Stimulated activated CD8-positive, alpha-beta memory T cell treated with anti-CD3 and anti-CD28 coated beads, Interleukin-2, amount 100 ng/mL, for 1 hour (primary cell): ENCODE data around the gene SPATA31A1.
"Not testable (repeated sequence)": the region's sequence is repeated elsewhere in the genome, so short reads cannot be mapped to it uniquely, and the experiment has no call there.

Experiments
- DNase-seq, 2 donors: peaks; one replicate each; pipeline ENCODE4 v3.0.0-alpha.2; 2020; ENCODE audit warnings: low read depth in 2 of 2

The SPATA31A1 gene

GRCh38 chr9:39355369-39355768 is at the start of gene SPATA31A1:
TSS of gene SPATA31A1 (plus strand) at chr9:39355669. CDS start at chr9:39355731, 62 bp downstream.
- DNase-seq, result not testable (repeated sequence)

GRCh38 chr9:39407261-39408204 is 52.1 kb downstream of the SPATA31A1 start:
- not testable (repeated sequence) for DNase-seq

GRCh38 chr9:39411254-39411940 is 55.9 kb downstream of the SPATA31A1 start:
- DNase-seq, result not testable (repeated sequence)
